HUDEP-2 (cell line): Measurements from ENCODE around the gene TANGO2.
A peak's percentile ranks its signal among the peaks of the same experiment; 100 is the strongest.
"Not testable (repeated sequence)": the region's sequence is repeated elsewhere in the genome, so short reads cannot be mapped to it uniquely, and the experiment has no call there.

ENCODE experiments used
- DNase-seq, 76 experiments: peaks; one replicate each; lab custom pipeline; 2025; ENCODE audit not compliant: unreplicated experiment in 76 of 76; lab: John Stamatoyannopoulos, UW

Gene TANGO2

DNA sequence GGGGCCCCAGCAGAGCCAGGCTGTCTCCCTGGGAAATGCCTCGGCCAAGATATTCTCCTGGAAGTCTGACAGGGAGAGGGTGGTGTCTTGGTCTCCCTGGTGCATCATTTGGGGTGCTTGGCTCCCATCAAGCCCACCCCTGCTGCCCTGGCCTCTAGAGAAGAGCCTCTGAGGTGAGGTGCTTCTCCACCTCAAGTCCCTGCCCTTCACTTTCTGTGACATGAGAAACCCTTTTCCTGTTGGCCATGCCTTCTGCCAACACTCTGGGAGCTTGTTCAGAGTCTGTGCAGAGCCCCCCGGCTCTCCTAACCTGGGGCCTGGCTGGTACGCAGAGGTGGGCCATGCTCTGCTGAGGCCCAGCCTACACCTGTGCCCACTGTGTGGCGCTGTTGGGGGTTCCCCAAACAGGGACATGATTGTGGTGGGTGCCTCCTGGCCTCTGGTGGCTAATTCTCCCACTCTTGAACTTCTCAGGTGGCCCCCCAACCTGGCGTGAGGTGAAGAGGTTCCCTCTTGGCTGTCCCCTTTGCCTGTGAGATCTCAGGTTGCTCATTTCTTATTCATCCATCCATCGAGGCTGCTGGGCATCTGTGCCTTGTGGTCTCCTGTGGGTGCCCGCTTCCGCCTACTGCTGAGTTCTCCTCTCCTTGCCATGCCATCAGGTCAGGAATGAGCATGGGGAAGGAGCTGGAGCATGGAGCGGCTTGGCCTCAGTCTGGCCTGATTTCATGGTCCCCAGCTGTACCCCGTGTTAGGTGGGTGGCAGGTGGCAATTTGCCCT, 40.0 kb downstream of the TANGO2 start:
- DNase-seq = no peak

DNA sequence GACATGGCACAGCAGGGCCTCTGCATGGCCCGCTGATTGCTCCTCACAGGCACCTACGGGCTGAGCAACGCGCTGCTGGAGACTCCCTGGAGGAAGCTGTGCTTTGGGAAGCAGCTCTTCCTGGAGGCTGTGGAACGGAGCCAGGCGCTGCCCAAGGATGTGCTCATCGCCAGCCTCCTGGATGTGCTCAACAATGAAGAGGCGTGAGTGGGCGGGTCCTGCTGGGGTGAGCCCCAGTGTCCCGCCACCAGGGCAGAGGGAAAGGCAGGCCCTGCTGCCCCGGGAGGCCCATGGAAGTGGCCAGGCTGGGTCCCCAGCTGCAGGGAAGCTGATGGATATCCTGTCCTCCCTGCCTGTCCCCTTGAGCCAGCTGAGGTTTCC, 40.6 kb downstream of the TANGO2 start:
- DNase-seq = no peak

DNA sequence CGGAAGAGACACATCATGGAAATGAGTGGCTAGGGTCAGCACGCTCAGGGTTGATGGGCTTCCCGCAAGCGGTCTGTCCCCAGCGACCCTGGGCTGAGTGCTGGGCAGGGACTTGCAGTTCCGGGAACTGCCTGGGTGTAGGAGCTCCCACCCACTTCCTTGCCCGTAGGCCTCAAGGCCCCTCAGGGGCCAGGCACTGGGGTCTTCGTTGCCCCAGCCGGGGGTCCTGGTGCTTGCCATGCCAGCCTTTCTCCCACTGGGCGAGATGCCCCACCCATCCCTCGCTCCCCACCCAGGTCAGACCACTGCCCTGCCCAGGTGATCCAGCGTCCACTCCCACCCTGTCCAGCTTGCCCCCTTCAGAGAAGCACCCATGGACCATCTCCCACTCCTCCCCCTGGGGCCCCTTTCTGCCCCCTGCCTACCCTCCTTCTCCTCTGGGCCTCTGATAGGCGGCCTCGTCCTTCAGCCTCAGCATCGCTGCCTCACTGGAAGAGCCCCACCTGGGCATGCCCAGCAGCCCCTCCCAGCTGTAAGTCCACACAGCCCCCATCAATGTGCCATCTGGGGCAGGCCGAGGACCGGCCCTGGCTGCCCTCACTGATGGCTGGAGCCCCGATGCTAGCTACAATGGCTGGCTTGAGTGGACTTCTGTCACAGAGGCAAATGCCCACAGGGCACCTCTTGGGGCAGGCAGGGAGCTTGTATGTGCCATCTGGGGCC, 41.3 kb downstream of the TANGO2 start:
- no peak for DNase-seq

DNA sequence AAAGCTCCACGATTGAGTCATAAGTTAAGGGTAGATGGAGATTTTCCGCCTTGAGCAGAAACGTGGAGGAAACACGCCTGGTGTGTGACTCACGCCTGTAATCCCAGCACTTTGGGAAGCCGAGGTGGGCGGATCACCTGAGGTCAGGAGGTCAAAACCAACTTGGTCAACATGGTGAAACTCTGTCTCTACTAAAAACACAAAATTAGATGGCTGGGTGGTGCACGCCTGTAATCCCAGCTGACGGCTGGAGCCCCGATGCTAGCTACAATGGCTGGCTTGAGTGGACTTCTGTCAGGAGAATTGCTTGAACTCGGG, 41.8 kb downstream of the TANGO2 start:
- no peak for DNase-seq

DNA sequence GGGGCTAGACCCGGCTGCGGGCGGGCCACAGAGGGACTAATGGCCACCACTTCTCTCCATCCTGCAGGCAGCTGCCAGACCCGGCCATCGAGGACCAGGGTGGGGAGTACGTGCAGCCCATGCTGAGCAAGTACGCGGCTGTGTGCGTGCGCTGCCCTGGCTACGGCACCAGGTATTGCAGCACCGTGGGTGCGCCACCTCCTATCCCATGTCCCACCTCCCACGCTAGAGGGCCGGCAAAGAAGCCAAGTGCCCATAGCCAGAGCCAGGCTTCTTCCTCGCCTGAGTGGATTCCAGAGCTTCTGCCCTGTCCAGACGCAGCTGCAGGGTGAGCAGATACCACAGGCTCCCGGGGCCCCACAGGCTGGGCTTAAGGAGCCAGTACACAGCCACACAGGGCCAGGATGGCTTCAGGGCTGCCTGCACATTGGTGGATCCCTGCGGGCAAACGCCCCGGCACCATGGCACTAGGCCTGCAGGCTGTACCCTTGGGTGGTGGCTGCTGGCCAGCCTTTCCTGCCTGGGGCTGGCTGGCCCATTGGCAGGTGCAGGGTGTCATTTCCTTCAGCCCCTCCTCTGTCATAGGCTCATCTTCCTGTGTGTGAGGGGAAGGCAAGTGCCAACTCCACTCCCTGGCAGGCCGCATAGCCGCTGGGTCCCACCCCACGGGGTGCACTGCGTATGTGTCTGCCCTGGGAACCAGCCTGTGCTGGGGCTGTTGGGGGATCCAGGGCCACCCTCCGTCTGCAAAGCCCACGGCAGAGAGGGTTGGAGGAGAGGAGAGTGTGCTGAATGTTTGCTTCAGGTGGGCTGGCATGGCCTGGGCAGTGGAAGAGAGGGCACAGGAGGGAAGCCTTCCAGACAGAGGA, 42.6 kb downstream of the TANGO2 start:
- no peak for DNase-seq

DNA sequence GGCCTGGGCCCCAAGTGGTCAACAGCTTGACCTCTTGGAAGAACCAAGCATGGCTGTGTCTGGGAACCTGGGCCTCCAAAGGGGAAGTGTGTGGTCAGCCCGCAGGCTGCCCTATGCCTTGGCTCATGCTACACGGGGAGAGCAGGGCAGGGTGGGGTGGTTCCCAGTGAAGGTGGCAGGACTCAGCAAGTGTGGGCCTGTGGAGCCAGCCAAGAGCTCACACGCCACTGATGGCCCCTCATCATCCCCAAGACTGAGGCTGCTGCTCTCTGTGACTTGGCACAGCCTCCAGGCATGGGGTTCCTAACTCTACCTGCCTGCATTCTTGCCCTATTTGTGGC, 43.2 kb downstream of the TANGO2 start:
- DNase-seq = no peak

- no peak for DNase-seq
Measured at GRCh38 chr22:20064545-20065262, 43.8 kb downstream of the TANGO2 start.

DNA sequence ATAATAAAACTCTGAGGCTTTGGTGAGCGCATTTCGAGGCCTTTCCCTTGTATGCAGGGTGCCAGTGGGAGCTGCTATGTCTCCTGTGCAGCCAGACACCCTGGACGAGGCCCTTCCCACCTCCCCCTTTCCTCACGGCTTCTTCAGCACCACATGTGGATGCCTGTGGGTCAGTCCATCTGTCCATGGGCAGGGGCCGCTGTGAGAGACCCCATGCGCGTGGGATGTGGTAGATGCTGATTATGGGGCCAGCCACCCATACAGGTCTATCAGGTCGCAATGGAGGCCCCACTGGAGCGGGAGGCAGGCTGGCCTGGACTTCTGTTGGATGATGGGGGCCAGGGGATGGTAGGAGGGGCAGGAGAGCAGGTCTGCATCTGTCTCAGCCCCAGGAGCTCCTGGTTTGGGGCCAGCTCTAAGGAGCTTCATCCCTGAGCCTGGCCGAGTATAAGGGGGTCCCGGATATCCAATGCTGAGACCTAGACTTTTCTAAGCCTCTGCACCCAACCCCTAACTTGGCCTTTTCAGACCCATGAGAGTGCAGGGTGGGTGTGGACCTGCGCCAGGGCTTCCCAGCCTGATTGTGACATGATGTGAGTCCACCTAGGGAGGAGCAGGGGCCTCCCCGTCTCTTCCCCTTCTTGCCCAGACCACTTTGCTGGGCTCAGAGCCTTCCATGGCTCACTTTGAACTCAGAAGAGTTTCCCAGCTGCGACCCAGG, 45.1 kb downstream of the TANGO2 start:
- DNase-seq = no peak

GRCh38 chr22:20066617-20067383, 45.9 kb downstream of the TANGO2 start:
- no peak for DNase-seq

GRCh38 chr22:20067384-20067682, 46.4 kb downstream of the TANGO2 start:
- not testable (repeated sequence) for DNase-seq

- DNase-seq = no peak
Measured at GRCh38 chr22:20068640-20069039, 47.7 kb downstream of the TANGO2 start.

- DNase-seq = no peak
Measured at GRCh38 chr22:20069331-20070042, 48.6 kb downstream of the TANGO2 start.

DNA sequence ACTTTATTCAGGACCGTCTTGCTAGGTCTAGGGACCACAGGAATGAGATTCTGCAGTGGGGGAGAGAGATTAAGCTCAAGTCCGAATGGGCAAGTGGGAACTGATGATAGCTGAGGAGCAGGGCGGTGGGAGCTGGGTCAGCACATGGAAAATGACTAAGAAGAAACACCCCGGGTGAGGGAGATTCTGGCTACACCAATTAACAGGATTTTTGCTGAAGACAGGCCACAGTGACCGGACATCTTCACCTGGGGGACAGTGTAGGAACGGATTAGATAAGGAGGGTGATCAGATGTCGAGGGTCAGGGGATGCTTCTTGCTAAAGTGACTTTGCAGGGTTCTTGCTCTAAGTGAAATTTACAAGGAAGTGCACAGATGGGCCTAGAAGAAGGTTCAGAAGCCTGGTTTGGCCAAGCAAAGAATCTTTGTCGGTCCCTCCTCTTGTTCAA, 50.6 kb downstream of the TANGO2 start:
- no peak for DNase-seq

GRCh38 chr22:20076627-20077172, 55.8 kb downstream of the TANGO2 start:
- peak in 5 of 76 experiments; percentile 13 to 34 (median 16) for DNase-seq

DNA sequence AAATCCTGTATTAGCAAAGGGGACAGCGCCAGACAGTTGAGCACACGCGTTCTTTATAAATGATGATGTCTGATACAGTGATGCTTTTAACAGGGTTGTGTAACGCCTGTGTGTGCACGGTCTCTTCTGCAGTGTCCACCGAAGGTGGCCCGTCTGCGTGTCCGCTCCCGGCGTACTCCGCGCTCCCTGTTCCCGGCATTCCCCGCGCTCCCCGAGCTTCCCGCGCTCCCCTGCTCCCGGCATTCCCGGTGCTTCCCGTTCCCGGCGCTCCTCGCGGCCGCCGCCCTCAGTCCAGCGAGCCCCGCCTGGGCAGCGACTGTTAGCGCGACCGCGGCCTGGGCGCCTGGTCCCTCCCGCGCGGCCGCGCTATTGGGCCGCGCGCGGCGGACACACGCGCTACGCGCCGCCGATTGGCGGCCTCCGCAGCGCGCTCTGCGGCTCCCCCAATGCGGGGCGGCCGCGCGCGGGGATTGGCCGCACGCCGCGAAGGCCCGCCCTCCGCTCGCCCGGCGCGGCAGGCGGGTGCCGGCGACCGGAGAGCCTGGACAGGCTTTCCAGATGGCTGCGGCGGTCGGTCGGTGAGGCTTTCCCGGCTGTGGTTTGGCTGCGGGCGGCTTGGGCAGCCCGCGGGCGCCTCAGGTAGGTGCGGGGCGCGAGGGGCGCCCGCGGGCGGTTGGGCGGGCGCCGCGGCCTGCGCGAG, 59.0 kb downstream of the TANGO2 start, which contains the start of gene DGCR8:
DGCR8 (plus strand) TSS at position 497 of the 700 bp plus-strand sequence. CDS start 5,723 bp downstream, outside the sequence.
- DNase-seq = peak in 69 of 76 experiments; percentile 23 to 81 (median 64)

GRCh38 chr22:20080445-20080775, 59.5 kb downstream of the TANGO2 start:
- DNase-seq = peak in 49 of 76 experiments; percentile 19 to 72 (median 52)

DNA sequence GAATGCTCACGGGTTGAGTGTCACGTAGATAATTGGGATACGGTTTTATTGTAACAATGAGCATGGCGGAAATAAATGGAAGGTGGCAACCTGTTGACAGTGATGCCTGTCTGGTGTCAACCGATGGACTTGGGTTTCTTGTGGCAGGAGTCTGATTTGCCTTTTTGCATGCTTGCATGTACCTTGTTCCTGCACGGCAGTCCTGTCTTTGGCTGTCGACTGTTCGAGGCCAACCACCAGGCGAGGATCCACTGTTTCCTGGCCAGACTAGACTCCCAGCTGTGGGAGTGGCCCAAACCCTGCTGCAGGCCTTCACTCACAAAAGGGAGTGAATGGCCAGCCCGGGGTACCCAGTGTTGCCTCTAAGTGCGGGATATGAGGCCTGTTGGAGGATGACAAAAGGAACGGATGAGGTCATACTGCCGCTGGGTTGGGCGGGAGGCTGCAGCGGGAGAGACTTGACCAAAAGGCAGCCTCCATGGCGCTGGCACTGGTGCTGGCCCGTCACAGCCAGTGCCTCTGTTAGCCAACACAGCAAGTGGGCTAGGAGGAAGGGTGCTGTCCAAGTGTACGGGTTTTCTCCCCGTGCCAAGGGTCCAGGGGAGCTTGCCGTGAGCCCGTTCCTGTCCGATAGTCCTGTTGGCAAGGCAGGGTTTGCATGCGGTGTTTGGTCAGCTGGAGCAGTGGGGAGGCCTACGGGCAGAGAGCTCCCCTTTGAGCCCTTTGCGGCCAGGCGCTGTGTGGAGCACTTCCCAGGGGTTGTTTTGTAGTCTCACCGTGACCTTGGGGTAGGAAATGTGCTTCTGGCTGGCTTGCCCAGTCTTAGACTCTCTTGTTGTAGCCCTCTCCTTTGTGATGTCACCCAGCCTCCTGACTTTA, 60.1 kb downstream of the TANGO2 start:
- DNase-seq = peak in 17 of 76 experiments; percentile 7 to 50 (median 31)
